ENCODE data around the gene KBTBD8.

DNA sequence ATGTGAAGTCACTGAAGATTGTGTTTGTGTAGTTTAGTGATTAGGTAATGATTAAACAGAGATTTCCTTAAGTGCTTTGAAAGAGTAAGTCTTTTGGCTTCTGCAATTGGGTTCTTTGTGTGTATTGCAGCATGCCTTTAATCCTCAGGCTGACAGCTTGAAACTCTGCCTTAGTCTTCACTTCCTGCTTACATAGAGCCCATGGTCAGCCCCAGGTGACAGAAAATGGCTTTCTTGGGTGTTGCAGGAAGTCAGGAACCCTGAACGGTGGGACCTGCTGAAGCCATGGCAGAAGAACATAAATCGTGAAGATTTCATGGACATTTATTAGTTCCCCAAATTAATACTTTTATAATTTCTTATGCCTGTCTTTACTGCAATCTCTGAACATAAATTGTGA is 61.3 kb downstream of the KBTBD8 start:
- TF ChIP-seq, protein P1, sequence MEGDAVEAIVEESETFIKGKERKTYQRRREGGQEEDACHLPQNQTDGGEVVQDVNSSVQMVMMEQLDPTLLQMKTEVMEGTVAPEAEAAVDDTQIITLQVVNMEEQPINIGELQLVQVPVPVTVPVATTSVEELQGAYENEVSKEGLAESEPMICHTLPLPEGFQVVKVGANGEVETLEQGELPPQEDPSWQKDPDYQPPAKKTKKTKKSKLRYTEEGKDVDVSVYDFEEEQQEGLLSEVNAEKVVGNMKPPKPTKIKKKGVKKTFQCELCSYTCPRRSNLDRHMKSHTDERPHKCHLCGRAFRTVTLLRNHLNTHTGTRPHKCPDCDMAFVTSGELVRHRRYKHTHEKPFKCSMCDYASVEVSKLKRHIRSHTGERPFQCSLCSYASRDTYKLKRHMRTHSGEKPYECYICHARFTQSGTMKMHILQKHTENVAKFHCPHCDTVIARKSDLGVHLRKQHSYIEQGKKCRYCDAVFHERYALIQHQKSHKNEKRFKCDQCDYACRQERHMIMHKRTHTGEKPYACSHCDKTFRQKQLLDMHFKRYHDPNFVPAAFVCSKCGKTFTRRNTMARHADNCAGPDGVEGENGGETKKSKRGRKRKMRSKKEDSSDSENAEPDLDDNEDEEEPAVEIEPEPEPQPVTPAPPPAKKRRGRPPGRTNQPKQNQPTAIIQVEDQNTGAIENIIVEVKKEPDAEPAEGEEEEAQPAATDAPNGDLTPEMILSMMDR (IDR thresholded peaks at IDR 0.05) = no peak
- no peak for TF ChIP-seq POLR2A (IDR thresholded peaks at IDR 0.05)
- TF ChIP-seq EP300 (IDR thresholded peaks at IDR 0.05) = no peak

All from tibial nerve (tissue), 4 donors.